Neural cell (in vitro differentiated cells): ENCODE measurements around the gene SULT6B1. TPM values are rescaled to one million over a fixed set of nuclear protein-coding genes. Genes with fewer than 3 reads are reported as not detected.

ENCODE experiments used
- H2AFZ ChIP-seq: fragments of 200-600, 300-800 bp; sonication (generic), shearing (Covaris generic); 2 replicates; pipeline ENCODE4 v1.6.0; 2014; ENCODE audit warnings: low read depth, mild to moderate bottlenecking, antibody characterized with exemption, low read length, moderate library complexity
- H3F3A ChIP-seq: fragments of 200-600 bp; shearing (Covaris generic); 2 replicates; pipeline ENCODE4 v1.6.1; 2016; ENCODE audit warnings: mild to moderate bottlenecking, moderate library complexity, mixed read lengths, antibody characterized with exemption, low read length; ENCODE audit not compliant: insufficient read depth, poor library complexity, severe bottlenecking
- H3K27ac ChIP-seq: fragments of 200-600, 300-800 bp; sonication (generic), shearing (Covaris generic); 2 replicates; pipeline ENCODE4 v1.5.1; 2014; ENCODE audit warnings: mild to moderate bottlenecking, low read length, moderate library complexity
- H3K27me3 ChIP-seq: fragments of 300-800, 200-600 bp; sonication (generic), shearing (Covaris generic); 2 replicates; pipeline ENCODE4 v1.6.0; 2014; ENCODE audit warnings: mild to moderate bottlenecking, low read depth, low read length, moderate library complexity; ENCODE audit not compliant: insufficient read depth
- H3K36me3 ChIP-seq: fragments of 300-800, 200-600 bp; sonication (generic), shearing (Covaris generic); 2 replicates; pipeline ENCODE4 v1.5.1; 2014; ENCODE audit warnings: mild to moderate bottlenecking, antibody characterized with exemption, low read length, moderate library complexity; ENCODE audit not compliant: insufficient read depth
- H3K4me2 ChIP-seq: fragments of 300-800, 200-600 bp; sonication (generic), shearing (Covaris generic); 2 replicates; pipeline ENCODE4 v1.6.0; 2014; ENCODE audit warnings: mild to moderate bottlenecking, low read length
- H3K4me3 ChIP-seq: fragments of 300-800, 200-600 bp; sonication (generic), shearing (Covaris generic); 2 replicates; pipeline ENCODE4 v1.5.1; 2014; ENCODE audit warnings: mild to moderate bottlenecking, low read length, moderate library complexity
- H3K79me2 ChIP-seq: fragments of 200-600 bp; shearing (Covaris generic); replicated peaks from 2 replicates; pipeline ENCODE4 v1.6.0; 2014; ENCODE audit warnings: mild to moderate bottlenecking, low read length, moderate library complexity; ENCODE audit not compliant: insufficient read depth
- H3K9ac ChIP-seq: fragments of 300-800, 200-600 bp; sonication (generic), shearing (Covaris generic); 2 replicates; pipeline ENCODE4 v1.6.1; 2016; ENCODE audit warnings: mild to moderate bottlenecking, low read length, mixed read lengths
- H3K9me2 ChIP-seq: fragments of 200-600 bp; shearing (Covaris generic); 2 replicates; pipeline ENCODE4 v1.6.1; 2016; ENCODE audit warnings: mild to moderate bottlenecking, low read length, mixed read lengths; ENCODE audit not compliant: insufficient read depth
- H3K9me3 ChIP-seq: fragments of 200-600, 300-800 bp; sonication (generic), shearing (Covaris generic); 2 replicates; pipeline ENCODE4 v1.6.1; 2016; ENCODE audit warnings: mild to moderate bottlenecking, mixed run types, low read length, moderate library complexity, mixed read lengths
- H4K20me1 ChIP-seq: fragments of 200-600 bp; shearing (Covaris generic); 2 replicates; pipeline ENCODE4 v1.6.1; 2016; ENCODE audit warnings: mild to moderate bottlenecking, mixed run types; ENCODE audit not compliant: insufficient read depth
- CTCF ChIP-seq: fragments of 450-650 bp; IDR thresholded peaks from 2 replicates; pipeline ENCODE4 v1.5.1; 2014; ENCODE audit warnings: antibody characterized with exemption, mild to moderate bottlenecking, moderate library complexity; ENCODE audit not compliant: poor library complexity, severe bottlenecking
- EP300 ChIP-seq: fragments of 450-650 bp; conservative IDR thresholded peaks from 2 replicates; pipeline ENCODE4 v1.6.1; 2014; ENCODE audit warnings: antibody characterized with exemption, mild to moderate bottlenecking, moderate library complexity; ENCODE audit not compliant: poor library complexity, severe bottlenecking
- EZH2 ChIP-seq: fragments of 200-600, 300-800 bp; shearing (Covaris generic), sonication (generic); IDR thresholded peaks from 2 replicates; pipeline ENCODE4 v1.6.1; 2014; ENCODE audit warnings: antibody characterized with exemption, low read length, borderline replicate concordance, mild to moderate bottlenecking; ENCODE audit not compliant: insufficient read depth, poor library complexity, severe bottlenecking
- MXI1 ChIP-seq: fragments of 450-650 bp; conservative IDR thresholded peaks from 2 replicates; pipeline ENCODE4 v1.6.1; 2014; ENCODE audit warnings: antibody characterized with exemption, mild to moderate bottlenecking; ENCODE audit not compliant: poor library complexity, severe bottlenecking
- POLR2AphosphoS5 ChIP-seq: IDR thresholded peaks from 2 replicates; pipeline ENCODE4 v1.6.1; 2012
- RAD21 ChIP-seq: fragments of 450-650 bp; conservative IDR thresholded peaks from 2 replicates; pipeline ENCODE4 v1.6.1; 2014; ENCODE audit warnings: antibody characterized with exemption, mild to moderate bottlenecking, moderate library complexity
- REST ChIP-seq: IDR thresholded peaks from 2 replicates; pipeline ENCODE4 v1.6.1; 2012; ENCODE audit warnings: borderline replicate concordance
- SMC3 ChIP-seq: fragments of 450-650 bp; conservative IDR thresholded peaks from 2 replicates; pipeline ENCODE4 v1.6.1; 2014; ENCODE audit warnings: antibody characterized with exemption, mild to moderate bottlenecking, moderate library complexity; ENCODE audit not compliant: poor library complexity
- TAF1 ChIP-seq: IDR thresholded peaks from 2 replicates; pipeline ENCODE4 v1.6.1; 2012; ENCODE audit warnings: low read depth
- polyA plus RNA-seq: library from polyadenylated mRNA; depleted of rRNA; stranded (reverse); fragments of >200 nt; gene quantifications from 2 replicates; pipeline ENCODE4 v1.2.3, GENCODE V29; 2014

SULT6B1 gene
- polyA plus RNA-seq, 1 donor from 2014 or later, result not detected

DNA sequence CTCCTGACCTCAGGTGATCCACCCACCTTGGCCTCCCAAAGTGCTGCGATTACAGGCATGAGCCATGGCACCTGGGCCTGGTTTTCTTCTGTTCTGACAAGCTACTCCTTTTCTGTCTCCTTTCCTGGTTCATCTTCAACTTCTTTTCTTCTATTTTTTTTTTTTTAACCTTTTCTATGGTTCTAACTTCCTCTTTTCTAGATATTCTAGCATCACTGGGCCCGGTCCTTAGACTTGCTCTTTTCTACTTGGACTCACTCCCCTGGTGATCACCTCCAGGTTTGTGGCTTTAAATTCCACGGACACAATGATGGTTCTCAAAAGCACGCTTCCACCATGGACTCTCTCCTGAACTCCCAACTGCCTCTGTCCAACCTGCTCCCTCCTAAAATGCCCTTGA lies 33.7 kb downstream of the SULT6B1 start:
- H3K4me2 ChIP-seq, result no peak overlapping the region
- no peaks in the 10 kb centered on the region for H3K9me3 ChIP-seq
- no peak overlapping the region for H3K4me3 ChIP-seq
- no peaks in the 10 kb centered on the region for H3K9me2 ChIP-seq
- no peaks in the 10 kb centered on the region for H3K79me2 ChIP-seq
- no peaks in the 10 kb centered on the region for H4K20me1 ChIP-seq
- no peak overlapping the region for H3K27ac ChIP-seq
- H2AFZ ChIP-seq, result no peak overlapping the region
- no peaks in the 10 kb centered on the region for H3K36me3 ChIP-seq
- no peaks in the 10 kb centered on the region for H3F3A ChIP-seq
- TF ChIP-seq MXI1 (no peak), POLR2AphosphoS5 (no peak), SMC3 (no peak), EP300 (no peak), TAF1 (no peak), RAD21 (no peak), EZH2 (no peak), CTCF (no peak), REST (no peak)
- no peak overlapping the region for H3K9ac ChIP-seq
- no peaks in the 10 kb centered on the region for H3K27me3 ChIP-seq

DNA sequence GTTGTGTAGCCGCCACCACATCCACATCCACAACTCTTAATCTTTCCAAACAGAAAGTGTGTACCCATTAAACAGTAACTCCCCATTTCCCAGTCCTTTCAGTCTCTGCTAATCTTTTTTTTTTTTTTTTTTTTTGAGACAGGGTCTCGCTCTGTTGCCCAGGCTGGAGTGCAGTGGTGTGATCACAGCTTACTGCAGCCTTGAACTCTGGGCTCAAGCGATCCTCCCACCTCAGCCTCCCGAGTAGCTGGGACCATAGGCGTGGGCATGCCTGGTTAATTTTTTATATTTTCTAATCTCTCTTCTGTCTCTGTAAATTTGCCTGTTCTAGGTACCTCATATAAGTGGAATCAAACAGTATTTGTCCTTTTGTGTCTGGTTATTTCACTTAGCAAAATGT lies 35.2 kb downstream of the SULT6B1 start:
- Histone ChIP-seq H4K20me1 (no peaks in the 10 kb centered on the region), H3K9me2 (no peaks in the 10 kb centered on the region), H3K27ac (no peak overlapping the region), H3K4me3 (no peak overlapping the region), H3K9ac (no peak overlapping the region), H2AFZ (no peak overlapping the region), H3K36me3 (no peaks in the 10 kb centered on the region), H3K9me3 (no peaks in the 10 kb centered on the region), H3K27me3 (no peaks in the 10 kb centered on the region), H3F3A (no peaks in the 10 kb centered on the region), H3K4me2 (no peak overlapping the region), H3K79me2 (no peaks in the 10 kb centered on the region)
- no peak for TF ChIP-seq REST
- TF ChIP-seq EZH2, result no peak
- TF ChIP-seq TAF1, result no peak
- no peak for TF ChIP-seq EP300
- TF ChIP-seq POLR2AphosphoS5, result no peak
- no peak for TF ChIP-seq MXI1
- no peak for TF ChIP-seq RAD21
- no peak for TF ChIP-seq SMC3
- no peak for TF ChIP-seq CTCF
